HG03064 (cell line): ENCODE data around the gene FAM229B.

Experiments
- ATAC-seq: cut with Tn5 transposase; IDR thresholded peaks from one replicate; pipeline ENCODE4 v1.9.1; 2021; ENCODE audit warnings: low read depth; ENCODE audit not compliant: unreplicated experiment

The FAM229B gene

DNA sequence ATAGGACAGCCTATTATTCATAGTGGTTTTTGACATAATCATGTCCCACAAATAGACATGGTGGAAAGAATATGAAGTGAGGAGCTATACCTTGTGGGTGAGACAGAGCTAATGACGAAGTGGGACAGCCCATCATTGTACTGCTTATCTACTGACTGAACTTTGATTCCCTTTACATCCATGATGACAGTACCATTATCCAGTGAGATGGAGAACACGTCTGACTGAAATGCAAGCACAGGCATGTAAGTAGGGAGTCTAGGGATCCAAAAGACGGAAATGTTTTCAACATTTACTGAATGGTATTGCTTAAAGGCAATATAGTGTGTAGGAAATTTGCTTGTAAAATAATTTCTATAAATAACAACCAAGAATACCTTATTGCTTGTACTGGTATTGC, 43.5 kb downstream of the FAM229B start:
- no peak for ATAC-seq

- ATAC-seq = no peak
Observed at GRCh38 chr6:112139052-112139451, 51.7 kb downstream of the FAM229B start.

GRCh38 chr6:112141707-112142106, 54.3 kb downstream of the FAM229B start:
- ATAC-seq = no peak

- no peak for ATAC-seq
Observed at GRCh38 chr6:112144145-112144926, 56.9 kb downstream of the FAM229B start.

GRCh38 chr6:112145080-112145573, 57.7 kb downstream of the FAM229B start:
- no peak for ATAC-seq

DNA sequence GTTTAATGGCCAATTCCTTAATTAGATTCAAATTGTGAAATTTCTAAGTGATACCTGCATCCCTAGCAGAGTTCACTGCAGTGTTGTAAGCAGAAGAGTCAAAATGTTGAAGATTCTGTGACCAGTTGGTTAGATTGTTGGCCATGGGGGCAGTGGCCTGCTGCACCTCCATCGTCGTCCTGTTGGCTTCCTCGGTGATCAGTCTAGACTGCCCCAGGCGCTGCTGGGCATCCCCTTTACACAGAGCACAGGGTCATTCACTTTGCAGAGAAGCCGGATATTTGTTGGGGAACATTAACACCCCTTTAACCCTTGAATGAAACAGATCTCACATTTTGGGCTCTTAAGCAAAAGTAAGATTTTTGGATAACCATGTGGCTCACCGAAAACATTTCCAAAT, 60.7 kb downstream of the FAM229B start:
- ATAC-seq = no peak

DNA sequence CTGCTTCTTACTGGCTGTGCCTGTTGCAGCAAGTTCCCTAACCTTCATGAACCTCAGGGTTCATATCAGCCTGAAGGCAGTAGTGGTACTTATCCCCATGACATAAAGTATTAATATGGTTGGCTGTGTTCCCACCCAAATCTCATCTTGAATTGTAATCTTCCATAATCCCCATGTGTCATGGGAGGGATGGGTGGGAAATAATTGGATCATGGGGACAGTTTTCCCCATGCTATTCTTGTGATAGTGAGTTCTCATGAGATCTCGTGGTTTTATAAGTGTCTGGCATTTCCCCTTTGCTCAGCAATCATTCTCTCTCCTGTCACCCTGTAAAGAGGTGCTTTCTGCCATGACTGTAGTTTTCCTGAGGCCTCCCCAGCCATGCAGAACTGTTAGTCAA, 61.8 kb downstream of the FAM229B start:
- no peak for ATAC-seq

- no peak for ATAC-seq
Observed at GRCh38 chr6:112149719-112150263, 62.4 kb downstream of the FAM229B start.

- no peak for ATAC-seq
Observed at GRCh38 chr6:112150363-112150762, 63.0 kb downstream of the FAM229B start.
